Thyroid gland (tissue), 4 donors: ENCODE measurements around the gene JAKMIP2. TPM values are rescaled to one million over a fixed set of nuclear protein-coding genes. Genes with fewer than 3 reads are reported as not detected.
"Not testable (repeated sequence)": the region's sequence is repeated elsewhere in the genome, so short reads cannot be mapped to it uniquely, and the experiment has no call there.

Source experiments
- DNase-seq, 2 donors: peaks; one replicate each; pipeline ENCODE4 v3.0.0-alpha.2; 2019
- H3K27ac ChIP-seq, 3 donors: fragments of 200-600 bp; sonication (generic); 1 replicate in 2 of 3; 2 replicates in 1 of 3; pipeline ENCODE4 v1.5.1; 2016 to 2019; ENCODE audit warnings: mild to moderate bottlenecking in 1 of 3, moderate library complexity in 1 of 3
- H3K27me3 ChIP-seq: fragments of 200-600 bp; sonication (generic); one replicate; pipeline ENCODE4 v1.5.1; 2019
- H3K36me3 ChIP-seq, 2 donors: fragments of 200-600 bp; sonication (generic); one replicate each; pipeline ENCODE4 v1.5.1; 2016 to 2019
- H3K4me1 ChIP-seq, 2 donors: fragments of 200-600 bp; sonication (generic); one replicate each; pipeline ENCODE4 v1.5.1; 2017 to 2019
- H3K4me3 ChIP-seq, 3 donors: fragments of 200-600 bp; sonication (generic); replicated peaks in 1 of 3; 1 replicate in 2 of 3; 2 replicates in 1 of 3; pipeline ENCODE4 v1.5.1; 2016; ENCODE audit warnings: mild to moderate bottlenecking in 1 of 3
- H3K9me3 ChIP-seq: fragments of 200-600 bp; sonication (generic); one replicate; pipeline ENCODE4 v1.5.1; 2017
- CTCF ChIP-seq, 6 experiments: fragments of 200-600 bp in 3 of 6; fragments of 450-650 bp in 3 of 6; sonication (generic) in 3 of 6; IDR thresholded peaks; one replicate each; pipeline ENCODE4 v1.5.1; 2016 to 2019; ENCODE audit warnings: antibody characterized with exemption in 6 of 6, mild to moderate bottlenecking in 2 of 6, inconsistent platforms in 1 of 6, moderate library complexity in 1 of 6
- POLR2A ChIP-seq, 2 donors: fragments of 450-650 bp; IDR thresholded peaks; one replicate each; pipeline ENCODE4 v1.6.1; 2017; ENCODE audit warnings: antibody characterized with exemption in 2 of 2, mild to moderate bottlenecking in 2 of 2, moderate library complexity in 1 of 2
- WGBS, 2 donors: methylation state at CpG; one replicate each; pipeline ENCODE4 v1.1.5; 2017; 5-methylcytosine and 5-hydroxymethylcytosine counted together
- intact Hi-C: fragments of 100-400 bp; cut with DNase I; formaldehyde crosslinking; loops from one replicate; pipeline ENCODE4 v1.15.1; 2023
- total RNA-seq, 4 donors: library from RNA; depleted of rRNA; stranded (reverse); fragments of >200 nt; gene quantifications; one replicate each; pipeline ENCODE4 v1.2.3, GENCODE V29; 2016

The JAKMIP2 gene
- total RNA-seq, 4 donors from 2014 or later, result under 0.01 to 0.75 (median 0.38) TPM

GRCh38 chr5:147586221-147586620 is 196.3 kb downstream of the JAKMIP2 start:
- Histone ChIP-seq H3K4me1 (no peaks in the 10 kb centered on the region), H3K27ac (no peak overlapping the region), H3K4me3 (no peak overlapping the region), H3K36me3 (no peaks in the 10 kb centered on the region), H3K27me3 (no peaks in the 10 kb centered on the region), H3K9me3 (no peaks in the 10 kb centered on the region)
- intact Hi-C loops, result no loop called here
- WGBS, 2 donors, result 90 to 92% methylated on average over 4 of the region's 4 CpGs
- no peak for DNase-seq
- TF ChIP-seq CTCF (IDR thresholded peaks at IDR 0.05), result no peak
- no peak for TF ChIP-seq POLR2A (IDR thresholded peaks at IDR 0.05)

- 62 to 66% methylated on average over 6 of the region's 6 CpGs for WGBS, 2 donors
- H3K27me3 ChIP-seq, DNase-seq, H3K9me3 ChIP-seq, H3K27ac ChIP-seq, H3K4me1 ChIP-seq, H3K36me3 ChIP-seq, H3K4me3 ChIP-seq, intact Hi-C loops: not testable (repeated sequence)
These were observed 200.3 kb downstream of the JAKMIP2 start for GRCh38 chr5:147582272-147582671.

- H3K4me1 ChIP-seq, H3K9me3 ChIP-seq, H3K36me3 ChIP-seq, DNase-seq, H3K27ac ChIP-seq, intact Hi-C loops, H3K4me3 ChIP-seq, H3K27me3 ChIP-seq: not testable (repeated sequence)
- WGBS, 2 donors, result 94 to 96% methylated on average over 7 of the region's 7 CpGs
These were observed 202.1 kb downstream of the JAKMIP2 start for GRCh38 chr5:147580418-147580817.

- no peaks in the 10 kb centered on the region for H3K9me3 ChIP-seq
- intact Hi-C loops, result loop anchor here (10.0 kb wide), 1 partner anchor 354 kb away; no protein-coding TSS in a partner anchor
- H3K36me3 ChIP-seq, result no peaks in the 10 kb centered on the region
- no peaks in the 10 kb centered on the region for H3K27me3 ChIP-seq
- WGBS, 2 donors, result 41 to 45% methylated on average over 8 of the region's 8 CpGs
- TF ChIP-seq POLR2A (IDR thresholded peaks at IDR 0.05) (no peak), CTCF (IDR thresholded peaks at IDR 0.05) (peak in 5 of 6 experiments; percentile 29 to 76 (median 67))
- no peaks in the 10 kb centered on the region for H3K4me1 ChIP-seq
- no peak for DNase-seq
- no peak overlapping the region for H3K27ac ChIP-seq
- H3K4me3 ChIP-seq, result no peak overlapping the region
These were observed 204.1 kb downstream of the JAKMIP2 start for GRCh38 chr5:147578228-147579024.

- H3K27ac ChIP-seq, result no peak overlapping the region
- intact Hi-C loops, result loop anchor here (10.0 kb wide), 1 partner anchor 352 kb away; no protein-coding TSS in a partner anchor
- 40% methylated on average over 15 of the region's 15 CpGs for WGBS, 2 donors
- TF ChIP-seq CTCF (IDR thresholded peaks at IDR 0.05), result peak; percentile 55 to 86 (median 74)
- no peak for TF ChIP-seq POLR2A (IDR thresholded peaks at IDR 0.05)
- DNase-seq, result peak; percentile 49 to 63
- H3K9me3 ChIP-seq, result no peaks in the 10 kb centered on the region
- no peaks in the 10 kb centered on the region for H3K27me3 ChIP-seq
- H3K4me1 ChIP-seq, result no peaks in the 10 kb centered on the region
- H3K4me3 ChIP-seq, result no peak overlapping the region
- no peaks in the 10 kb centered on the region for H3K36me3 ChIP-seq
These were observed 205.6 kb downstream of the JAKMIP2 start for GRCh38 chr5:147576646-147577535.
